K562 (cell line): ENCODE results near the gene BRPF1. TPM values are rescaled to one million over a fixed set of nuclear protein-coding genes. Genes with fewer than 3 reads are reported as not detected.

Experiments used
- ATAC-seq: fragments of 200-7000 bp; cut with Tn5 transposase; 3 replicates; pipeline ENCODE4 v1.9.1; 2020; ENCODE audit warnings: moderate library complexity
- BruUV-seq: library from RNA; stranded (reverse); fragments of 400-500 nt; replicated peaks from 2 replicates; lab custom pipeline; 2021; lab: Mats Ljungman, UMichigan
- CTCF ChIA-PET: fragments of 300-600 bp; formaldehyde crosslinking; extraction: SDS; loops from one replicate; lab custom pipeline; 2021; ENCODE audit warnings: low intra/inter-chr PET ratio; lab: Yijun Ruan, JAX
- POLR2A ChIA-PET: fragments of 300-600, 350-650 bp; sonication (Branson Sonifier 250); formaldehyde crosslinking; extraction: SDS; loops from one replicate; lab custom pipeline; 2021; ENCODE audit warnings: antibody characterized with exemption, inconsistent platforms; lab: Yijun Ruan, JAX
- DNase-seq, 4 experiments: peaks; one replicate each; pipeline versions ENCODE4 v3.0.0 to v3.0.0-alpha.2; 2011 to 2018; ENCODE audit warnings: low spot score in 3 of 4, mixed read lengths in 3 of 4; ENCODE audit errors: extremely low read depth in 1 of 4
- FAIRE-seq: peaks from 2 replicates; lab custom pipeline; 2011; peaks lifted over from hg19 to GRCh38; lab: Jason Lieb, UNC
- H2AFZ ChIP-seq: 2 replicates; pipeline ENCODE4 v1.6.0; 2011; ENCODE audit warnings: low read depth, low read length, control low read depth, inconsistent platforms
- H3K27ac ChIP-seq: fragments of 200-600 bp; 3 replicates; pipeline ENCODE4 v1.8.0; 2011; ENCODE audit warnings: low read depth, mild to moderate bottlenecking, control low read depth, inconsistent platforms, low read length, moderate library complexity, mixed read lengths; ENCODE audit errors: extremely low read depth
- H3K27me3 ChIP-seq, 2 experiments: fragments of 300-600 bp in 1 of 2; 2 replicates in 1 of 2; 3 replicates in 1 of 2; pipeline versions ENCODE4 v1.6.0 to v1.8.0; 2011; ENCODE audit warnings: inconsistent platforms in 2 of 2, low read length in 2 of 2, mild to moderate bottlenecking in 1 of 2, mixed read lengths in 1 of 2, moderate library complexity in 1 of 2; ENCODE audit not compliant: control insufficient read depth in 2 of 2, insufficient read depth in 2 of 2
- H3K36me3 ChIP-seq: fragments of 300-600 bp; 3 replicates; pipeline ENCODE4 v1.8.0; 2011; ENCODE audit warnings: mild to moderate bottlenecking, low read length, inconsistent platforms; ENCODE audit not compliant: control insufficient read depth, insufficient read depth
- H3K4me1 ChIP-seq, 2 experiments: fragments of 200-600 bp in 1 of 2; replicated peaks in 1 of 2; 2 replicates in 1 of 2; 3 replicates in 1 of 2; pipeline versions ENCODE4 v1.5.1 to v1.8.0; 2011; ENCODE audit warnings: inconsistent platforms in 2 of 2, low read length in 2 of 2, mild to moderate bottlenecking in 1 of 2, mixed read lengths in 1 of 2, moderate library complexity in 1 of 2; ENCODE audit not compliant: control insufficient read depth in 2 of 2, insufficient read depth in 2 of 2
- H3K4me2 ChIP-seq: 2 replicates; pipeline ENCODE4 v1.6.1; 2011; ENCODE audit warnings: low read length, control low read depth, inconsistent platforms, mixed read lengths; ENCODE audit not compliant: insufficient read depth
- H3K4me3 ChIP-seq: fragments of 200-600 bp; sonication (generic), shearing (Covaris generic); 2 replicates; pipeline ENCODE4 v1.5.1; 2016; ENCODE audit warnings: control low read depth, inconsistent platforms
- H3K79me2 ChIP-seq: fragments of 200-600 bp; 3 replicates; pipeline ENCODE4 v1.8.0; 2011; ENCODE audit warnings: low read length, inconsistent platforms; ENCODE audit not compliant: control insufficient read depth, insufficient read depth
- H3K9ac ChIP-seq, 2 experiments: 2 replicates each; pipeline versions ENCODE4 v1.6.0 to v1.6.1; 2011; ENCODE audit warnings: low read depth in 2 of 2, low read length in 2 of 2, control low read depth in 1 of 2, inconsistent platforms in 1 of 2, mild to moderate bottlenecking in 1 of 2, mixed read lengths in 1 of 2; ENCODE audit not compliant: insufficient read depth in 1 of 2
- H3K9me1 ChIP-seq: one replicate; pipeline ENCODE4 v1.6.0; 2011; ENCODE audit warnings: inconsistent platforms, mild to moderate bottlenecking, low read length, moderate library complexity; ENCODE audit not compliant: control insufficient read depth, insufficient read depth
- H3K9me3 ChIP-seq: replicated peaks from 2 replicates; pipeline ENCODE4 v1.5.1; 2011; ENCODE audit warnings: low read depth, low read length, inconsistent platforms; ENCODE audit not compliant: control insufficient read depth, insufficient read depth
- H4K20me1 ChIP-seq: replicated peaks from 2 replicates; pipeline ENCODE4 v1.6.1; 2011; ENCODE audit warnings: low read length, inconsistent platforms, mixed read lengths; ENCODE audit not compliant: control insufficient read depth, insufficient read depth
- CEBPB ChIP-seq: fragments of 450-650 bp; IDR thresholded peaks from 2 replicates; pipeline ENCODE4 v1.6.1; 2016; ENCODE audit warnings: missing genetic modification characterization, missing compliant biosample characterization
- NBN ChIP-seq: fragments of 450-650 bp; IDR thresholded peaks from 2 replicates; pipeline ENCODE4 v1.6.1; 2016; ENCODE audit warnings: low read depth, mild to moderate bottlenecking
- NCOA1 ChIP-seq: fragments of 450-650 bp; IDR thresholded peaks from 2 replicates; pipeline ENCODE4 v1.6.1; 2016; ENCODE audit warnings: low read depth
- NRF1 ChIP-seq, 2 experiments: fragments of 450-650 bp; IDR thresholded peaks in 1 of 2; conservative IDR thresholded peaks in 1 of 2; 2 replicates each; pipeline ENCODE4 v1.6.1; 2014; ENCODE audit warnings: mild to moderate bottlenecking in 2 of 2
- RBFOX2 ChIP-seq: fragments of 200-400 bp; formaldehyde crosslinking; IDR thresholded peaks from 2 replicates; pipeline ENCODE4 v1.6.1; 2017; ENCODE audit warnings: low read depth, mild to moderate bottlenecking, low read length, moderate library complexity
- RFX1 ChIP-seq: fragments of 450-650 bp; IDR thresholded peaks from 2 replicates; pipeline ENCODE4 v1.6.1; 2016; ENCODE audit warnings: mild to moderate bottlenecking, moderate library complexity
- ZNF133 ChIP-seq: fragments of 250-450 bp; sonication (Bioruptor Pico); IDR thresholded peaks from 2 replicates; pipeline ENCODE4 v1.4.0; 2020; ENCODE audit warnings: mild to moderate bottlenecking
- ZNF224 ChIP-seq: sonication (generic); formaldehyde crosslinking; IDR thresholded peaks from 2 replicates; pipeline ENCODE4 v1.8.0; 2022; ENCODE audit warnings: mild to moderate bottlenecking, missing genetic modification reagents
- ZNF23 ChIP-seq: fragments of 250-450 bp; sonication (Bioruptor Pico); IDR thresholded peaks from 2 replicates; pipeline ENCODE4 v1.4.0; 2020; ENCODE audit warnings: mild to moderate bottlenecking
- ZNF57 ChIP-seq: fragments of 450-650 bp; formaldehyde crosslinking; IDR thresholded peaks from 2 replicates; pipeline ENCODE4 v1.4.0; 2020; ENCODE audit warnings: mild to moderate bottlenecking, moderate library complexity
- ZNF644 ChIP-seq: fragments of 200-800 bp; sonication (Bioruptor generic); IDR thresholded peaks from 2 replicates; pipeline ENCODE4 v1.6.1; 2016; ENCODE audit warnings: low read depth, missing genetic modification characterization, missing compliant biosample characterization
- ZNF696 ChIP-seq: fragments of 250-450 bp; sonication (Bioruptor Pico); conservative IDR thresholded peaks from 2 replicates; pipeline ENCODE4 v1.4.0; 2020; ENCODE audit warnings: mild to moderate bottlenecking, moderate library complexity
- WGBS: fragments of 100-300 bp; shearing (Covaris generic); methylation state at CpG from one replicate; pipeline ENCODE4 v1.1.6; 2016; ENCODE audit warnings: low coverage, mixed read lengths; ENCODE audit not compliant: insufficient coverage; ENCODE audit errors: missing lambda C conversion rate; 5-methylcytosine and 5-hydroxymethylcytosine counted together
- in situ Hi-C: fragments of 300-500 bp; cut with MboI; formaldehyde crosslinking; loops from 4 replicates; pipeline ENCODE4 v1.15.0; 2018; ENCODE audit warnings: inconsistent platforms, mixed read lengths
- intact Hi-C: fragments of 100-400 bp; cut with micrococcal nuclease; formaldehyde crosslinking; loops from 2 replicates; pipeline ENCODE4 v1.14.2; 2022
- polyA plus RNA-seq, 8 experiments: library from polyadenylated mRNA; depleted of rRNA in 4 of 8; stranded (reverse) in 5 of 8; unstranded in 3 of 8; fragments of >200 nt; fragmentation: Nextera tagmentation in 2 of 8; fragmentation: Illumina TruSeq in 1 of 8; extraction: Ambion mirVana in 2 of 8; extraction: Trizol in 1 of 8; gene quantifications; 2 replicates each; pipeline versions ENCODE4 v1.2.1 to v1.2.3, GENCODE V29; 2011 to 2014; ENCODE audit warnings: inconsistent platforms in 1 of 8, missing spikeins in 1 of 8
- total RNA-seq, 7 experiments: library from RNA; depleted of rRNA in 6 of 7; stranded (reverse); fragments of >200 nt in 6 of 7; fragmentation: Illumina TruSeq in 2 of 7; extraction: Trizol in 2 of 7; gene quantifications; 2 replicates each; pipeline versions ENCODE4 v1.2.1 to v1.2.3, GENCODE V29; 2011 to 2021; ENCODE audit warnings: low replicate concordance in 1 of 7
- TF ChIP-seq, protein P1 (sequence below), 2 experiments: fragments of 200-800 bp in 1 of 2; sonication (Bioruptor generic) in 1 of 2; sonication (generic) in 1 of 2; formaldehyde crosslinking in 1 of 2; IDR thresholded peaks in 1 of 2; conservative IDR thresholded peaks in 1 of 2; 2 replicates each; pipeline versions ENCODE4 v1.5.0 to v1.6.1; 2016 to 2020; ENCODE audit warnings: missing compliant biosample characterization in 1 of 2, missing genetic modification characterization in 1 of 2, missing genetic modification reagents in 1 of 2
- TF ChIP-seq, protein P2 (sequence below): fragments of 450-650 bp; formaldehyde crosslinking; IDR thresholded peaks from 2 replicates; pipeline ENCODE4 v1.4.0; 2022; ENCODE audit warnings: missing genetic modification characterization
- TF ChIP-seq, protein P3 (sequence below), 2 experiments: IDR thresholded peaks; 2 replicates each; pipeline ENCODE4 v1.6.1; 2012; ENCODE audit warnings: improper control_type of control experiment in 2 of 2, low read depth in 2 of 2, low read length in 2 of 2, borderline replicate concordance in 1 of 2
- TF ChIP-seq, protein P4 (sequence below): fragments of 250-450 bp; sonication (Bioruptor Pico); IDR thresholded peaks from 2 replicates; pipeline ENCODE4 v1.8.0; 2021; ENCODE audit warnings: moderate library complexity, mild to moderate bottlenecking, inconsistent platforms
- TF ChIP-seq, protein P5 (sequence below): sonication (generic); IDR thresholded peaks from 2 replicates; pipeline ENCODE4 v1.6.1; 2016

Gene BRPF1
- total and polyA plus RNA-seq, 9 of the 15 experiments (the other 6 are each of a cell fraction or from before 2014, with no cell fraction given) = 1.1 to 40.2 (median 23.5) TPM

DNA sequence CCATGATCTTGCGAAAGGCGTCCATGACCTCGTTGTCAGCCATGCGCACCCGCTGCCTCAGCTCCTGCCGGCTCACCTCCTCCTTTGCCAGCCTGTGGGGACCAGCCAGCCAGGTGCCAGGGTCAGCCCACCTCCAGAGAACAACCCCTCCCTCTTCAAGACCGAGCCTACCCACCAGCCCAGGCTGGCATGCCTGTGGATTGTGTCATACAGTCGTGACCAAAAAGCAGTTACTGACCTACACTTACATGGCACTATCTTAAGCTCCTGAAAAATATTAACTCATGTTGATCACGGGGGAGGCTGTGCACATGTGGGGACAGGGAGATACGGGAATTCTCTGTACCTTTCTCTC lies 48.9 kb downstream of the BRPF1 start:
- Histone ChIP-seq H3K79me2 (no peaks in the 10 kb centered on the region), H3K27ac (peak overlapping the region; percentile 9; the same call in 1 of the 3 replicates), H2AFZ (no peak overlapping the region), H3K27me3 (no peaks in the 10 kb centered on the region), H3K4me1 (peaks cover 18 to 20% of the 10 kb centered on the region in 2 experiments), H3K36me3 (peaks cover 45% of the 10 kb centered on the region), H3K9ac (peak overlapping the region in 1 of 2 experiments; percentile 83; a peak in 3 of 4 replicates), H3K4me3 (no peak overlapping the region), H4K20me1 (no peaks in the 10 kb centered on the region), H3K4me2 (no peak overlapping the region), H3K9me3 (no peaks in the 10 kb centered on the region), H3K9me1 (no peaks in the 10 kb centered on the region)
- WGBS = 72% methylated on average over 10 of the region's 10 CpGs
- ATAC-seq = no peak
- no peak for DNase-seq
- CTCF ChIA-PET = interaction anchor here (0.6 kb wide), 1 partner anchor 546 kb away, joined by 6 read pairs; no protein-coding TSS in a partner anchor
- FAIRE-seq = no peak
- intact Hi-C loops = loop anchor here (5.0 kb wide), 1 partner anchor 152 kb away; the partner anchor contains the start of gene CRELD1
- POLR2A ChIA-PET = interaction anchor here (0.8 to 1.6 kb wide), 5 partner anchors 11 to 53 kb away, joined by 3 to 5 read pairs (median 5); partner anchors contain the start of genes ARPC4, BRPF1 and CAMK1
- in situ Hi-C loops = no loop called here
- no TSS peak for BruUV-seq
- no peak for TF ChIP-seq ZNF644 (tag)
- TF ChIP-seq, protein P1, sequence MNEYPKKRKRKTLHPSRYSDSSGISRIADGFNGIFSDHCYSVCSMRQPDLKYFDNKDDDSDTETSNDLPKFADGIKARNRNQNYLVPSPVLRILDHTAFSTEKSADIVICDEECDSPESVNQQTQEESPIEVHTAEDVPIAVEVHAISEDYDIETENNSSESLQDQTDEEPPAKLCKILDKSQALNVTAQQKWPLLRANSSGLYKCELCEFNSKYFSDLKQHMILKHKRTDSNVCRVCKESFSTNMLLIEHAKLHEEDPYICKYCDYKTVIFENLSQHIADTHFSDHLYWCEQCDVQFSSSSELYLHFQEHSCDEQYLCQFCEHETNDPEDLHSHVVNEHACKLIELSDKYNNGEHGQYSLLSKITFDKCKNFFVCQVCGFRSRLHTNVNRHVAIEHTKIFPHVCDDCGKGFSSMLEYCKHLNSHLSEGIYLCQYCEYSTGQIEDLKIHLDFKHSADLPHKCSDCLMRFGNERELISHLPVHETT (CRISPR knock-in tag; conservative IDR thresholded peaks at IDR 0.05 in 1 of 2, IDR thresholded peaks at IDR 0.05 in 1 of 2) = no peak
- TF ChIP-seq, protein P2, sequence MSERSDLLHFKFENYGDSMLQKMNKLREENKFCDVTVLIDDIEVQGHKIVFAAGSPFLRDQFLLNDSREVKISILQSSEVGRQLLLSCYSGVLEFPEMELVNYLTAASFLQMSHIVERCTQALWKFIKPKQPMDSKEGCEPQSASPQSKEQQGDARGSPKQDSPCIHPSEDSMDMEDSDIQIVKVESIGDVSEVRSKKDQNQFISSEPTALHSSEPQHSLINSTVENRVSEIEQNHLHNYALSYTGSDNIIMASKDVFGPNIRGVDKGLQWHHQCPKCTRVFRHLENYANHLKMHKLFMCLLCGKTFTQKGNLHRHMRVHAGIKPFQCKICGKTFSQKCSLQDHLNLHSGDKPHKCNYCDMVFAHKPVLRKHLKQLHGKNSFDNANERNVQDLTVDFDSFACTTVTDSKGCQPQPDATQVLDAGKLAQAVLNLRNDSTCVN = no peak
- TF ChIP-seq, protein P3, sequence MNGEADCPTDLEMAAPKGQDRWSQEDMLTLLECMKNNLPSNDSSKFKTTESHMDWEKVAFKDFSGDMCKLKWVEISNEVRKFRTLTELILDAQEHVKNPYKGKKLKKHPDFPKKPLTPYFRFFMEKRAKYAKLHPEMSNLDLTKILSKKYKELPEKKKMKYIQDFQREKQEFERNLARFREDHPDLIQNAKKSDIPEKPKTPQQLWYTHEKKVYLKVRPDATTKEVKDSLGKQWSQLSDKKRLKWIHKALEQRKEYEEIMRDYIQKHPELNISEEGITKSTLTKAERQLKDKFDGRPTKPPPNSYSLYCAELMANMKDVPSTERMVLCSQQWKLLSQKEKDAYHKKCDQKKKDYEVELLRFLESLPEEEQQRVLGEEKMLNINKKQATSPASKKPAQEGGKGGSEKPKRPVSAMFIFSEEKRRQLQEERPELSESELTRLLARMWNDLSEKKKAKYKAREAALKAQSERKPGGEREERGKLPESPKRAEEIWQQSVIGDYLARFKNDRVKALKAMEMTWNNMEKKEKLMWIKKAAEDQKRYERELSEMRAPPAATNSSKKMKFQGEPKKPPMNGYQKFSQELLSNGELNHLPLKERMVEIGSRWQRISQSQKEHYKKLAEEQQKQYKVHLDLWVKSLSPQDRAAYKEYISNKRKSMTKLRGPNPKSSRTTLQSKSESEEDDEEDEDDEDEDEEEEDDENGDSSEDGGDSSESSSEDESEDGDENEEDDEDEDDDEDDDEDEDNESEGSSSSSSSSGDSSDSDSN (IDR thresholded peaks at IDR 0.05; ENCODE audit: borderline replicate concordance in 1 of 2, low read depth in 2 of 2, low read length in 2 of 2) = no peak
- no peak for TF ChIP-seq ZNF57 (CRISPR knock-in tag)
- TF ChIP-seq NRF1 (conservative IDR thresholded peaks at IDR 0.05 in 1 of 2, IDR thresholded peaks at IDR 0.05 in 1 of 2) = no peak
- no peak for TF ChIP-seq NCOA1
- TF ChIP-seq ZNF133 (CRISPR knock-in tag) = no peak
- TF ChIP-seq, protein P4, sequence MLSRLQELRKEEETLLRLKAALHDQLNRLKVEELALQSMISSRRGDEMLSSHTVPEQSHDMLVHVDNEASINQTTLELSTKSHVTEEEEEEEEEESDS (CRISPR knock-in tag) = no peak
- no peak for TF ChIP-seq ZNF696
- TF ChIP-seq, protein P5, sequence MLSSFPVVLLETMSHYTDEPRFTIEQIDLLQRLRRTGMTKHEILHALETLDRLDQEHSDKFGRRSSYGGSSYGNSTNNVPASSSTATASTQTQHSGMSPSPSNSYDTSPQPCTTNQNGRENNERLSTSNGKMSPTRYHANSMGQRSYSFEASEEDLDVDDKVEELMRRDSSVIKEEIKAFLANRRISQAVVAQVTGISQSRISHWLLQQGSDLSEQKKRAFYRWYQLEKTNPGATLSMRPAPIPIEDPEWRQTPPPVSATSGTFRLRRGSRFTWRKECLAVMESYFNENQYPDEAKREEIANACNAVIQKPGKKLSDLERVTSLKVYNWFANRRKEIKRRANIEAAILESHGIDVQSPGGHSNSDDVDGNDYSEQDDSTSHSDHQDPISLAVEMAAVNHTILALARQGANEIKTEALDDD = no peak
- TF ChIP-seq ZNF224 (CRISPR knock-in tag) = no peak
- TF ChIP-seq NBN = no peak
- peak; percentile 35; the same call in 1 of the 2 replicates for TF ChIP-seq RBFOX2
- TF ChIP-seq RFX1 = no peak
- TF ChIP-seq ZNF23 = no peak
- TF ChIP-seq CEBPB (tag) = 0 out of 2 replicates have a peak, but pooled peaks have one; percentile 22
